Lung (tissue), 12 donors: Measurements from ENCODE around the gene HDLBP. TPM values are rescaled to one million over a fixed set of nuclear protein-coding genes. Genes with fewer than 3 reads are reported as not detected.

Experiments
- ATAC-seq: fragments of 200-7000 bp; cut with Tn5 transposase; one replicate; pipeline ENCODE4 v1.9.1; 2020; ENCODE audit warnings: moderate number of reproducible peaks; ENCODE audit not compliant: insufficient read depth, low FRiP score
- DNase-seq, 3 donors: peaks; one replicate each; pipeline ENCODE4 v3.0.0-alpha.2; 2013 to 2017
- H3K27ac ChIP-seq, 2 donors: one replicate each; pipeline ENCODE4 v1.5.1; 2013; ENCODE audit warnings: mild to moderate bottlenecking in 2 of 2, moderate library complexity in 2 of 2, control low read depth in 1 of 2, inconsistent platforms in 1 of 2, low read depth in 1 of 2, low read length in 1 of 2
- H3K27me3 ChIP-seq, 3 donors: one replicate each; pipeline ENCODE4 v1.5.1; 2013; ENCODE audit warnings: low read length in 2 of 3; ENCODE audit not compliant: control insufficient read depth in 3 of 3, insufficient read depth in 3 of 3
- H3K36me3 ChIP-seq, 4 donors: one replicate each; pipeline ENCODE4 v1.5.1; 2013; ENCODE audit warnings: low read length in 4 of 4, mild to moderate bottlenecking in 1 of 4, moderate library complexity in 1 of 4; ENCODE audit not compliant: control insufficient read depth in 4 of 4, insufficient read depth in 4 of 4
- H3K4me1 ChIP-seq, 5 donors: one replicate each; pipeline ENCODE4 v1.5.1; 2013; ENCODE audit warnings: low read length in 5 of 5, mild to moderate bottlenecking in 2 of 5, moderate library complexity in 1 of 5; ENCODE audit not compliant: control insufficient read depth in 5 of 5, insufficient read depth in 5 of 5
- H3K4me3 ChIP-seq: one replicate; pipeline ENCODE4 v1.5.1; 2013; ENCODE audit warnings: mild to moderate bottlenecking, control low read depth, moderate library complexity
- H3K9ac ChIP-seq, 2 donors: one replicate each; pipeline ENCODE4 v1.5.1; 2013; ENCODE audit warnings: low read length in 2 of 2, control low read depth in 1 of 2; ENCODE audit not compliant: insufficient read depth in 1 of 2
- H3K9me3 ChIP-seq, 4 donors: one replicate each; pipeline ENCODE4 v1.5.1; 2013; ENCODE audit warnings: low read length in 3 of 4, mild to moderate bottlenecking in 1 of 4, moderate library complexity in 1 of 4; ENCODE audit not compliant: control insufficient read depth in 4 of 4, insufficient read depth in 3 of 4
- WGBS, 2 donors: extraction: QIAGEN DNeasy Blood & Tissue Kit; methylation state at CpG; one replicate each; pipeline ENCODE4 v1.1.7; 2013; 5-methylcytosine and 5-hydroxymethylcytosine counted together
- polyA plus RNA-seq, 2 donors: library from polyadenylated mRNA; stranded (reverse); fragments of 200-250 nt; gene quantifications; one replicate each; pipeline ENCODE4 v1.2.1, GENCODE V29; 2013
- total RNA-seq, 2 donors: library from RNA; depleted of rRNA in 1 of 2; stranded (reverse); fragments of >200 nt in 1 of 2; gene quantifications; one replicate each; pipeline ENCODE4 v1.2.1, GENCODE V29; 2014 to 2021
- TF ChIP-seq, protein P1 (sequence below): IDR thresholded peaks from 2 replicates; pipeline ENCODE4 v1.5.1; 2012; ENCODE audit warnings: mild to moderate bottlenecking; ENCODE audit errors: control extremely low read depth, extremely low read depth
- donor health status: control.
- donor health status: control.
- donor health status: Bipolar disorder and iron deficiency.
- donor health status: healthy.
- donor health status: DM: yes; HTN: yes; CAD: no.

HDLBP gene
- total and polyA plus RNA-seq, 4 donors = 165 to 595 (median 316) TPM

DNA sequence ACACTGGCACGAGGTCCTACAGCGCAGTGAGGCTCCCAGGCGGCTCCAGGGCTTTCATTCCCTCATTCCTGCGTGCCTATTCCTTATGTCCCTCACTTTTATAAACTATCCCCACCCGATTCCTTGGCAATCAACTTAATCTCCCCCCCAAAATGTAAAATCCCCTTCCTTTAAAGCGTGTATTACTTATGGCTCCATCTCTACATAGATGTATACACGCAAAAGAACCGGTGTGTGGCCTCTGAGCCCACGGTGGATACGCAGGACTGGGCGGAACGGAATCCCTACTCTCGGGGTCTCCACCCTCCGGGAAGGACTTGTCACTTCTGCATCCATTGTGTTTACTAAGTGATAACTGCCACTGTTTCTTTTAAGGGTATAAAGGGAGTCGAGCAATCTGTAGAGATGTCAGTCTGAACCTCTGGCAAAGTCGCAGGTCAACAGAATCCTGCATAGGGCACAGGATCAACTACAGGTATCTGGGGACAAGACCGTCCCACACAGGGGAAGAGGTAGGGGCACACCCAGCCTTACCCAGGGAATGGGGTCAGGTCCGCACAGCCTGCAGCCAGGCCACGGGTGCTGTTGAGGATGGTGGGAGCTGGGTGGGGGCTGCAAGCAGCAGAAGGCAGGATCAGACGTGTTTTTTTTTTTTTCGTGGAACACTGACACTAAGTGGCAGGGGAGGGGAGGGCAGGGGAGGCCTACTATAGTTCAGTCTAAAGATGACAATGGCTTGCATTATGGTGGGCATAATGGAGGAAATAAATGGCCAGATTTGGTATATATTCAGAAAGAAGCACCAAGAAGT lies 42.1 kb downstream of the HDLBP start:
- TF ChIP-seq, protein P1, sequence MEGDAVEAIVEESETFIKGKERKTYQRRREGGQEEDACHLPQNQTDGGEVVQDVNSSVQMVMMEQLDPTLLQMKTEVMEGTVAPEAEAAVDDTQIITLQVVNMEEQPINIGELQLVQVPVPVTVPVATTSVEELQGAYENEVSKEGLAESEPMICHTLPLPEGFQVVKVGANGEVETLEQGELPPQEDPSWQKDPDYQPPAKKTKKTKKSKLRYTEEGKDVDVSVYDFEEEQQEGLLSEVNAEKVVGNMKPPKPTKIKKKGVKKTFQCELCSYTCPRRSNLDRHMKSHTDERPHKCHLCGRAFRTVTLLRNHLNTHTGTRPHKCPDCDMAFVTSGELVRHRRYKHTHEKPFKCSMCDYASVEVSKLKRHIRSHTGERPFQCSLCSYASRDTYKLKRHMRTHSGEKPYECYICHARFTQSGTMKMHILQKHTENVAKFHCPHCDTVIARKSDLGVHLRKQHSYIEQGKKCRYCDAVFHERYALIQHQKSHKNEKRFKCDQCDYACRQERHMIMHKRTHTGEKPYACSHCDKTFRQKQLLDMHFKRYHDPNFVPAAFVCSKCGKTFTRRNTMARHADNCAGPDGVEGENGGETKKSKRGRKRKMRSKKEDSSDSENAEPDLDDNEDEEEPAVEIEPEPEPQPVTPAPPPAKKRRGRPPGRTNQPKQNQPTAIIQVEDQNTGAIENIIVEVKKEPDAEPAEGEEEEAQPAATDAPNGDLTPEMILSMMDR = no peak
- Histone ChIP-seq H3K4me1 (peaks cover 8 to 31% (median 11%) of the 10 kb centered on the region in 5 donors), H3K4me3 (peak overlapping the region; percentile 30), H3K27ac (peak overlapping the region; percentile 84 to 94), H3K9me3 (no peaks in the 10 kb centered on the region), H3K36me3 (peaks cover 0 to 3% (median 0%) of the 10 kb centered on the region in 4 donors), H3K27me3 (no peaks in the 10 kb centered on the region), H3K9ac (peak overlapping the region; percentile 29 to 70)
- DNase-seq (no peak), ATAC-seq (no peak)
- WGBS, 2 donors = 60 to 64% methylated on average over 21 of the region's 21 CpGs

DNA sequence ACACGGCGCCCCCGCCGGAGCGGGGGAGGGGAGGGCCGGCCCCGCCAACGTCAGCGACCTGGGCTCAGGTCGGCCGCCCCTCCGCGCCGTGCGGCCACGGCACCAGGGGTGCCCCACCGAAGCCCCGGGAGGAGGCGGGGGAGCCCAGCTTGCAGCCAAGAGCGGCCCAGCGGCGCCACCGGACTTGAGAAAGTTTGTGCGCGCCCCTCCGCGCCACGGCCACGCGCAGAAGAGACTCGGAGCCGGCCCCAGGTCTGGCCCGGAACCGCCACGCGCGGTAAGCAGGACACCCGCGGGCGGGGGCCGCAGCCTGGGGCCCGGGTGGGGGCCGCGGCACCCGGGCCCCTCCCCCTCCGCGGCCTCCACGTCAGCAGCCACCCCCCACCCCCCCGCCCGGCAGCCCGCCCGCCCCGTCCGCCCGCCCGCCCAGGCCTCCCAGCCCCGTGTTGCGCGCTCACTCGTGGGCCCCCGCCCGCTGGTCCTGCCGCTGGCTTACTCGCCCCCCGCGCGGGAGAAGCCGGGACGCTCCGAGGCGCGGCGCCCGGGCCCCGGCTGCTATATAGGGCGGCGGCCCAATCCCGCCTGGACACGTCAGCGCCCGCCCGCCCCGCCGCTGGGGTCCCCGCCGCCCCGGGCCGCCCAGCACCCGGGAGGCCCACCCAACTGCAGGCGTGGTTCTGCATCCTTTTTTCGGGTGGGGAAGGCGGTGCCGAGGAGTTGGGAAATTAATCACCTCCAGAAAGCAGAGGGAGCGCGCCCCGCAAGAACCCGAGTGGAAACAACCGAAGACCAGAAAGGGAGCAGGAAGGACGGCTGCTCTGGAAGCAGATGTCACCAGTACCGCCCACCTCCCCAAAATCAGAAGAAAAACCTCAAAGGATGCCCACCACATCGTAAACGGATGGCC lies 42.9 kb downstream of the HDLBP start:
- H3K4me1 ChIP-seq = peaks cover 8 to 31% (median 11%) of the 10 kb centered on the region in 5 donors

DNA sequence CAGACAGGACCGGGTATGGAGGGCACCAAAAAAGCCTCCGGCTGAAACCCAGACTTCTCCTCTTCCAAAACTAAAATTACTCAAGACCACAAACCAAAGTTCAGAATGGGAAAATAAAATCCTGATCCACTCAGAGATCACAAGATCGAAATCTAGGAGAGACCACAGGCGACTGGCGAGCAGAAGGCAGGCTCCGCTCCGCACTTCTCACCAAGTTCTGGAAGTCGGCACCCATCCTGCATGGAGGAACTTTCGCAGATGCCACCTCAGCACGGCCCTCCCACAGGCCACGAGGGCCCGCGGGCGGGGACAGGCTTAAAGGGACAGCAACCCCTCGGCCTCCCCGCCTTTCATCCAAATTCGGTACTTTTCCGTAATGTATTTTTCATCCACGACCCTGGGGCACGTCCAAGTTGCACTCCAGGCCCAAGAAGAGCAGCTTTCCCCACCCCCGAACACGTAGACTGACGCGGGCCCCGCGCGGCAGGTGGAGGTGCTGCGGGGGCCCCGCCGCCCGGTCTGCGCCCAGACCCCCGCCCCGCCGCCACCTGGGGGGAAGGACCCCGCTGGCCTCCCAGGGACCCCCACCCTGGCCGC lies 43.7 kb downstream of the HDLBP start:
- H3K36me3 ChIP-seq = peaks cover 0 to 12% (median 6%) of the 10 kb centered on the region in 4 donors
- TF ChIP-seq, protein P1 = no peak
- no peaks in the 10 kb centered on the region for H3K9me3 ChIP-seq
- H3K4me1 ChIP-seq = peaks cover 8 to 31% (median 11%) of the 10 kb centered on the region in 5 donors
- ATAC-seq (peak; percentile 85), DNase-seq (peak; percentile 75 to 83 (median 78))
- WGBS, 2 donors = 1% methylated on average over 33 to 37 of the region's 37 CpGs
- peak overlapping the region; percentile 91 for H3K4me3 ChIP-seq
- no peaks in the 10 kb centered on the region for H3K27me3 ChIP-seq
- peak overlapping the region in 1 of 2 donors; percentile 79 for H3K9ac ChIP-seq
- H3K27ac ChIP-seq = peak overlapping the region; percentile 86 to 94

More for the DNA sequence above, 42.9 kb downstream of the HDLBP start:
- ATAC-seq (peak; percentile 42), DNase-seq (peak; percentile 75 to 79 (median 77))
- TF ChIP-seq, protein P1 = no peak
- Histone ChIP-seq H3K27me3 (no peaks in the 10 kb centered on the region), H3K9ac (peak overlapping the region; percentile 29 to 70), H3K4me3 (peak overlapping the region; percentile 91), H3K36me3 (peaks cover 0 to 8% (median 5%) of the 10 kb centered on the region in 4 donors), H3K9me3 (no peaks in the 10 kb centered on the region), H3K27ac (peak overlapping the region; percentile 86 to 94)
- WGBS, 2 donors = 0 to 1% methylated on average over 50 to 102 of the region's 102 CpGs
